ENCODE results near the gene SNHG17.
A peak's percentile ranks its signal among the peaks of the same experiment; 100 is the strongest.
"Not testable (repeated sequence)": the region's sequence is repeated elsewhere in the genome, so short reads cannot be mapped to it uniquely, and the experiment has no call there.

The SNHG17 gene

GRCh38 chr20:38447251-38447661 is 12.1 kb upstream of the SNHG17 start:
- DNase-seq, result no peak

- peak; percentile 91 for DNase-seq
These were observed 11.5 kb upstream of the SNHG17 start for GRCh38 chr20:38446441-38447209.

GRCh38 chr20:38445901-38446425 is 10.8 kb upstream of the SNHG17 start:
- DNase-seq, result no peak

- no peak for DNase-seq
These were observed 10.3 kb upstream of the SNHG17 start for GRCh38 chr20:38445381-38445796.

GRCh38 chr20:38441916-38442315 is 6.8 kb upstream of the SNHG17 start:
- DNase-seq, result no peak

GRCh38 chr20:38441110-38441509 is 6.0 kb upstream of the SNHG17 start:
- DNase-seq, result not testable (repeated sequence)

GRCh38 chr20:38437796-38438195 is 2.7 kb upstream of the SNHG17 start:
- DNase-seq, result no peak

GRCh38 chr20:38435555-38435939 is 419 bp upstream of the SNHG17 start:
- peak; percentile 90 for DNase-seq

- DNase-seq, result peak; percentile 26
These were observed 807 bp downstream of the SNHG17 start for GRCh38 chr20:38434301-38434741.

- DNase-seq, result no peak
These were observed 1.7 kb downstream of the SNHG17 start for GRCh38 chr20:38433304-38433972.

- not testable (repeated sequence) for DNase-seq
These were observed 2.3 kb downstream of the SNHG17 start for GRCh38 chr20:38432870-38433269.

GRCh38 chr20:38432292-38432691 is 2.8 kb downstream of the SNHG17 start:
- DNase-seq, result no peak

- no peak for DNase-seq
These were observed 4.3 kb downstream of the SNHG17 start for GRCh38 chr20:38430679-38431325.

- no peak for DNase-seq
These were observed 5.8 kb downstream of the SNHG17 start for GRCh38 chr20:38429301-38429700.

GRCh38 chr20:38428800-38429199 is 6.3 kb downstream of the SNHG17 start:
- no peak for DNase-seq

GRCh38 chr20:38427655-38428023 is 7.5 kb downstream of the SNHG17 start:
- no peak for DNase-seq

- peak; percentile 96 for DNase-seq
These were observed 8.9 kb downstream of the SNHG17 start for GRCh38 chr20:38426006-38426897.

- DNase-seq, result no peak
These were observed 10.7 kb downstream of the SNHG17 start for GRCh38 chr20:38424401-38424800.

GRCh38 chr20:38423541-38423940 is 11.6 kb downstream of the SNHG17 start:
- DNase-seq, result no peak

GRCh38 chr20:38421915-38422314 is 13.2 kb downstream of the SNHG17 start:
- DNase-seq, result no peak

- no peak for DNase-seq
These were observed 14.6 kb downstream of the SNHG17 start for GRCh38 chr20:38420388-38421085.

Data from EL (cell line).